OCI-LY1 (cell line): ENCODE data around the gene WDR20.
"Not testable (repeated sequence)": the region's sequence is repeated elsewhere in the genome, so short reads cannot be mapped to it uniquely, and the experiment has no call there.

Experiments
- H2AFZ ChIP-seq: fragments of 200-600 bp; sonication (generic), shearing (Covaris generic); 2 replicates; pipeline ENCODE4 v1.6.0; 2014; ENCODE audit warnings: antibody characterized with exemption, mild to moderate bottlenecking, low read length
- H3F3A ChIP-seq: fragments of 200-600 bp; sonication (generic), shearing (Covaris generic); 2 replicates; pipeline ENCODE4 v1.6.0; 2014; ENCODE audit warnings: mild to moderate bottlenecking, antibody characterized with exemption, low read length, moderate library complexity; ENCODE audit not compliant: insufficient read depth
- H3K27ac ChIP-seq: fragments of 200-600 bp; sonication (generic); 2 replicates; pipeline ENCODE4 v1.5.1; 2014; ENCODE audit warnings: low read length, mixed run types, mild to moderate bottlenecking, low read depth; ENCODE audit not compliant: poor library complexity, severe bottlenecking
- H3K27me3 ChIP-seq: fragments of 200-600 bp; sonication (generic); 2 replicates; pipeline ENCODE4 v1.6.0; 2014; ENCODE audit warnings: antibody characterized with exemption, mild to moderate bottlenecking, low read length, moderate library complexity; ENCODE audit not compliant: insufficient read depth
- H3K36me3 ChIP-seq: fragments of 200-600 bp; sonication (generic); 2 replicates; pipeline ENCODE4 v1.6.1; 2014; ENCODE audit warnings: mild to moderate bottlenecking, antibody characterized with exemption, low read length, moderate library complexity, mixed read lengths; ENCODE audit not compliant: insufficient read depth
- H3K4me1 ChIP-seq: fragments of 200-600 bp; sonication (generic); 2 replicates; pipeline ENCODE4 v1.5.1; 2014; ENCODE audit warnings: mild to moderate bottlenecking, low read length, moderate library complexity; ENCODE audit not compliant: insufficient read depth, severe bottlenecking
- H3K4me2 ChIP-seq: fragments of 200-600 bp; sonication (generic), shearing (Covaris generic); 2 replicates; pipeline ENCODE4 v1.6.1; 2014; ENCODE audit warnings: low read length
- H3K4me3 ChIP-seq: fragments of 200-600 bp; sonication (generic); 2 replicates; pipeline ENCODE4 v1.5.1; 2014; ENCODE audit warnings: low read length, low read depth, mild to moderate bottlenecking, mixed read lengths; ENCODE audit not compliant: poor library complexity, severe bottlenecking
- H3K79me2 ChIP-seq: fragments of 200-600 bp; shearing (Covaris generic); 2 replicates; pipeline ENCODE4 v1.6.1; 2016; ENCODE audit warnings: mixed run types, low read length, mixed read lengths; ENCODE audit not compliant: insufficient read depth
- H3K9ac ChIP-seq: fragments of 200-600 bp; sonication (generic), shearing (Covaris generic); 2 replicates; pipeline ENCODE4 v1.6.1; 2014; ENCODE audit warnings: mild to moderate bottlenecking, low read length, mixed read lengths
- H3K9me2 ChIP-seq: fragments of 200-600 bp; sonication (generic), shearing (Covaris generic); 2 replicates; pipeline ENCODE4 v1.6.1; 2014; ENCODE audit warnings: low read depth, mild to moderate bottlenecking, low read length, mixed read lengths
- H3K9me3 ChIP-seq: fragments of 200-600 bp; shearing (Covaris generic); 2 replicates; pipeline ENCODE4 v1.6.1; 2014; ENCODE audit warnings: low read length, mixed read lengths
- H4K20me1 ChIP-seq: fragments of 200-600 bp; sonication (generic), shearing (Covaris generic); 2 replicates; pipeline ENCODE4 v1.6.0; 2016; ENCODE audit warnings: mild to moderate bottlenecking, low read length; ENCODE audit not compliant: insufficient read depth
- EZH2 ChIP-seq: fragments of 200-600 bp; sonication (generic), shearing (Covaris generic); IDR thresholded peaks from 2 replicates; pipeline ENCODE4 v1.8.0; 2017; ENCODE audit warnings: borderline replicate concordance, mixed run types, mild to moderate bottlenecking, antibody characterized with exemption, low read length, moderate library complexity, mixed read lengths
- TF ChIP-seq, protein P1 (sequence below): fragments of 200-600 bp; sonication (generic), shearing (Covaris generic); IDR thresholded peaks from 2 replicates; pipeline ENCODE4 v1.5.1; 2017; ENCODE audit warnings: mild to moderate bottlenecking, antibody characterized with exemption, low read length, moderate library complexity, mixed read lengths

Gene WDR20

DNA sequence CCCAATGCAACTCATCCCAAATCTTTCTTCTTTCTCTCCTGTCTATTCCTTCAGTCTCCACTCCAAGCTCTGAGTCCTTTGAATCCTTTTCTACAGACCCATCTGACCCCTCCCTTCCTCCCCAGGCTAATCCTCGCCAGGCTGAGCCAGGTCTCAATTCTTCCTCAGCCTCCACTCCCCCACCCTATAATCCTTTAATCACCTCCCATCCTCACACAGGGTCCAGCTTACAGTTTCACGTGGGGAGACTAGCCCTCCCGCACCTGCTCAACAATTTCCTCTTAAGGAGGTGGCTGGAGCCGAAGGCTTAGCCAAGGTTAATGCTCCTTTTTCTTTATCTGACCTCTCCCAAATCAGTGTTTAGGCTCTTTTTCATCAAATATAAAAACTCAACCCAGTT is 101.5 kb downstream of the WDR20 start:
- H3K4me2 ChIP-seq: no peak overlapping the region
- H3K4me3 ChIP-seq: no peak overlapping the region
- no peak overlapping the region for H3K9ac ChIP-seq
- H3K79me2 ChIP-seq: no peaks in the 10 kb centered on the region
- H2AFZ ChIP-seq: no peak overlapping the region
- TF ChIP-seq, protein P1, sequence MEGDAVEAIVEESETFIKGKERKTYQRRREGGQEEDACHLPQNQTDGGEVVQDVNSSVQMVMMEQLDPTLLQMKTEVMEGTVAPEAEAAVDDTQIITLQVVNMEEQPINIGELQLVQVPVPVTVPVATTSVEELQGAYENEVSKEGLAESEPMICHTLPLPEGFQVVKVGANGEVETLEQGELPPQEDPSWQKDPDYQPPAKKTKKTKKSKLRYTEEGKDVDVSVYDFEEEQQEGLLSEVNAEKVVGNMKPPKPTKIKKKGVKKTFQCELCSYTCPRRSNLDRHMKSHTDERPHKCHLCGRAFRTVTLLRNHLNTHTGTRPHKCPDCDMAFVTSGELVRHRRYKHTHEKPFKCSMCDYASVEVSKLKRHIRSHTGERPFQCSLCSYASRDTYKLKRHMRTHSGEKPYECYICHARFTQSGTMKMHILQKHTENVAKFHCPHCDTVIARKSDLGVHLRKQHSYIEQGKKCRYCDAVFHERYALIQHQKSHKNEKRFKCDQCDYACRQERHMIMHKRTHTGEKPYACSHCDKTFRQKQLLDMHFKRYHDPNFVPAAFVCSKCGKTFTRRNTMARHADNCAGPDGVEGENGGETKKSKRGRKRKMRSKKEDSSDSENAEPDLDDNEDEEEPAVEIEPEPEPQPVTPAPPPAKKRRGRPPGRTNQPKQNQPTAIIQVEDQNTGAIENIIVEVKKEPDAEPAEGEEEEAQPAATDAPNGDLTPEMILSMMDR: no peak
- TF ChIP-seq EZH2: no peak
- H3K9me3 ChIP-seq: no peaks in the 10 kb centered on the region
- H3K4me1 ChIP-seq: no peaks in the 10 kb centered on the region
- H3K36me3 ChIP-seq: no peaks in the 10 kb centered on the region
- H3F3A ChIP-seq: no peaks in the 10 kb centered on the region
- H3K27ac ChIP-seq: no peak overlapping the region
- H4K20me1 ChIP-seq: no peaks in the 10 kb centered on the region
- H3K27me3 ChIP-seq: no peaks in the 10 kb centered on the region
- H3K9me2 ChIP-seq: no peaks in the 10 kb centered on the region

GRCh38 chr14:102243795-102244194 is 104.1 kb downstream of the WDR20 start:
- H3K9me2 ChIP-seq, H3K79me2 ChIP-seq, H3K36me3 ChIP-seq, H3K27ac ChIP-seq, H3K4me1 ChIP-seq, H3K9me3 ChIP-seq, H3K9ac ChIP-seq, H3F3A ChIP-seq, H2AFZ ChIP-seq, H3K4me2 ChIP-seq, H3K27me3 ChIP-seq, H3K4me3 ChIP-seq, H4K20me1 ChIP-seq: not testable (repeated sequence)

GRCh38 chr14:102246071-102246470 is 106.4 kb downstream of the WDR20 start:
- Histone ChIP-seq H3K27ac (no peak overlapping the region), H3K27me3 (no peaks in the 10 kb centered on the region), H3K9ac (no peak overlapping the region), H3K9me2 (no peaks in the 10 kb centered on the region), H3K4me1 (no peaks in the 10 kb centered on the region), H3K4me3 (no peak overlapping the region), H3K36me3 (no peaks in the 10 kb centered on the region), H3K79me2 (no peaks in the 10 kb centered on the region), H4K20me1 (no peaks in the 10 kb centered on the region), H3K4me2 (no peak overlapping the region), H3F3A (no peaks in the 10 kb centered on the region), H3K9me3 (no peaks in the 10 kb centered on the region), H2AFZ (no peak overlapping the region)
- TF ChIP-seq, protein P1: no peak
- TF ChIP-seq EZH2: no peak

GRCh38 chr14:102248121-102248520 is 108.4 kb downstream of the WDR20 start:
- no peaks in the 10 kb centered on the region for H3K27me3 ChIP-seq
- no peak for TF ChIP-seq EZH2
- TF ChIP-seq, protein P1: no peak
- no peaks in the 10 kb centered on the region for H3K9me2 ChIP-seq
- H3K9me3 ChIP-seq: no peaks in the 10 kb centered on the region
- H3K79me2 ChIP-seq: no peaks in the 10 kb centered on the region
- no peak overlapping the region for H2AFZ ChIP-seq
- no peaks in the 10 kb centered on the region for H3K4me1 ChIP-seq
- H3K9ac ChIP-seq: no peak overlapping the region
- H4K20me1 ChIP-seq: no peaks in the 10 kb centered on the region
- H3K27ac ChIP-seq: no peak overlapping the region
- no peaks in the 10 kb centered on the region for H3K36me3 ChIP-seq
- H3K4me3 ChIP-seq: no peak overlapping the region
- no peak overlapping the region for H3K4me2 ChIP-seq
- H3F3A ChIP-seq: no peaks in the 10 kb centered on the region
